C4-2B (cell line): ENCODE measurements around the gene EMC9.

Experiments
- ZFX ChIP-seq: fragments of 450-650 bp; IDR thresholded peaks from 2 replicates; pipeline ENCODE4 v1.6.1; 2017
- TF ChIP-seq, protein P1 (sequence below): fragments of 450-650 bp; conservative IDR thresholded peaks from 2 replicates; pipeline ENCODE4 v1.5.1; 2017; ENCODE audit warnings: mild to moderate bottlenecking

DNA sequence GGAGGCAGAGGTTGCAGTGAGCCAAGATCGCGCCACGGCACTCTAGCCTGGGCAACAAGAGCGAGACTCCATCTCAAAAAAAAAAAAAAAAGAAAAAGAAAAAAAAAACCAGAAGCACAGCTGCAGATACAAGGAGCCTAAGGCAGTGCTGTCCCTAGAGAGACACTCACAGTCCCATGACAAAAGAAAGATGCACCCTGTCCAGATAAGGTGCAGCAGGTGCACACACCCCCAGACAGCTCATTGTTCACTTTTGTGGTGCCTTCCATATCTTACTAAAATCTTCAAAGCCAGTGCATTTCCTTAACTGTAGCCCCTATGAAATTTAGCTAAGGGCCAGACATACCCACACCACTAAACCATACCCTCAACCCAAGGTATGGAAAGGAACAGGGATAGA is 19.0 kb downstream of the EMC9 start:
- TF ChIP-seq, protein P1, sequence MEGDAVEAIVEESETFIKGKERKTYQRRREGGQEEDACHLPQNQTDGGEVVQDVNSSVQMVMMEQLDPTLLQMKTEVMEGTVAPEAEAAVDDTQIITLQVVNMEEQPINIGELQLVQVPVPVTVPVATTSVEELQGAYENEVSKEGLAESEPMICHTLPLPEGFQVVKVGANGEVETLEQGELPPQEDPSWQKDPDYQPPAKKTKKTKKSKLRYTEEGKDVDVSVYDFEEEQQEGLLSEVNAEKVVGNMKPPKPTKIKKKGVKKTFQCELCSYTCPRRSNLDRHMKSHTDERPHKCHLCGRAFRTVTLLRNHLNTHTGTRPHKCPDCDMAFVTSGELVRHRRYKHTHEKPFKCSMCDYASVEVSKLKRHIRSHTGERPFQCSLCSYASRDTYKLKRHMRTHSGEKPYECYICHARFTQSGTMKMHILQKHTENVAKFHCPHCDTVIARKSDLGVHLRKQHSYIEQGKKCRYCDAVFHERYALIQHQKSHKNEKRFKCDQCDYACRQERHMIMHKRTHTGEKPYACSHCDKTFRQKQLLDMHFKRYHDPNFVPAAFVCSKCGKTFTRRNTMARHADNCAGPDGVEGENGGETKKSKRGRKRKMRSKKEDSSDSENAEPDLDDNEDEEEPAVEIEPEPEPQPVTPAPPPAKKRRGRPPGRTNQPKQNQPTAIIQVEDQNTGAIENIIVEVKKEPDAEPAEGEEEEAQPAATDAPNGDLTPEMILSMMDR: no peak
- TF ChIP-seq ZFX: no peak
